Measurements from ENCODE around the gene CTIF.

Gene CTIF

DNA sequence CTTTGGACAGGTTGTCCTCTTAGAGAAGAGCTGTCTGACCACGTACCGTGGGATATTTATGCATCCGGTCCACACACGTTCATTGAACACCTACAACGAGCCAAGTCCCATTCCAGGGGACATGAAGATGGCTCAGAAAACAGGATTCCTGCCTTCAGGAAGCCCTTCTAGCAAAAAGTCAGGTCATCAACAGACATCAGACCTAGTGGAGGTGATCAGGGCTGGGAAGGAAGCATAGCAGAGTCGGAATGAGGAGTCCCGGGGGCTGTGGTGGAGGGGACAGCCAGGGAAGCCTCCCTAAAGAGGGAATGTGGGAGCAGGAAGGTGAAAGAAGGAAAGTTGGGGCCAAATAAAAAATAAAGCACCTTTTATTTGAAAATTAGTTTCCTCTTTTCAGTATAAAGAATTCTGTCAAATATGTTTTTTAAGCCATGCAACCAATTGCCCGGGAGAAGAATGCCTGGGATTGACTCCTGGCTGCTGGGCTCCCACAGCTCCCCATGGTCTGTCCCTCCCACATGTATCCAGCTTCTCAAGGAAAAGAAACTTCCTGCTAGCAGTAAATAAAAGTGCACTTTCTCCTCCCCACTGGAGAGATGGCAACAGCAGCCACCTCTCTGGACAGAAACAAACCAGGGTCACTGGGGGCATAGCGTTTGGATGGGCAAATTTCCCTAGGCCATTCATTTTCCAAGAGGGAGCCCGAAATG is 267.1 kb downstream of the CTIF start:
- Histone ChIP-seq H4K91ac (ENCODE audit: low read length) (no peak overlapping the region), H3K4ac (ENCODE audit: low read depth in 1 of 2, low read length in 2 of 2) (no peak overlapping the region), H3K79me1 (replicated peaks; ENCODE audit: low read length, poor library complexity, severe bottlenecking) (peaks cover 11% of the 10 kb centered on the region), H3K14ac (ENCODE audit: low read length in 2 of 2) (no peak overlapping the region), H2BK12ac (ENCODE audit: low read length in 2 of 2) (no peak overlapping the region), H3K9me3 (ENCODE audit: control insufficient read depth, low read length) (no peaks in the 10 kb centered on the region), H4K8ac (ENCODE audit: low read length) (no peak overlapping the region), H2BK15ac (ENCODE audit: low read depth, poor library complexity, severe bottlenecking) (no peak overlapping the region), H3K4me1 (ENCODE audit: control insufficient read depth, insufficient read depth, low read depth, low read length) (peaks cover 7% of the 10 kb centered on the region), H2AK5ac (ENCODE audit: low read length, severe bottlenecking) (no peak overlapping the region), H3K4me3 (ENCODE audit: insufficient read depth in 1 of 2, low read depth in 1 of 2, low read length in 2 of 2) (no peak overlapping the region), H3K4me2 (ENCODE audit: low read length, poor library complexity, severe bottlenecking) (no peak overlapping the region), H3K36me3 (ENCODE audit: control insufficient read depth in 1 of 2, insufficient read depth in 2 of 2, low read depth in 1 of 2, low read length in 2 of 2) (peaks cover 31 to 44% of the 10 kb centered on the region in 2 experiments), H3K27ac (ENCODE audit: low read length, poor library complexity, severe bottlenecking) (no peak overlapping the region), H3K27me3 (ENCODE audit: control insufficient read depth in 1 of 2, insufficient read depth in 1 of 2, low read length in 2 of 2) (no peaks in the 10 kb centered on the region), H3K23ac (ENCODE audit: low read length in 2 of 2) (no peak overlapping the region), H2BK5ac (ENCODE audit: low read depth, low read length, poor library complexity, severe bottlenecking) (no peak overlapping the region), H2BK120ac (ENCODE audit: low read depth, low read length) (no peak overlapping the region), H3K9ac (ENCODE audit: low read length) (no peak overlapping the region), H2AFZ (ENCODE audit: low read depth, low read length) (no peak overlapping the region), H3K18ac (ENCODE audit: low read depth in 1 of 2, low read length in 2 of 2) (no peak overlapping the region)
- WGBS = 92% methylated on average over 10 of the region's 10 CpGs
- DNase-seq = no peak

DNA sequence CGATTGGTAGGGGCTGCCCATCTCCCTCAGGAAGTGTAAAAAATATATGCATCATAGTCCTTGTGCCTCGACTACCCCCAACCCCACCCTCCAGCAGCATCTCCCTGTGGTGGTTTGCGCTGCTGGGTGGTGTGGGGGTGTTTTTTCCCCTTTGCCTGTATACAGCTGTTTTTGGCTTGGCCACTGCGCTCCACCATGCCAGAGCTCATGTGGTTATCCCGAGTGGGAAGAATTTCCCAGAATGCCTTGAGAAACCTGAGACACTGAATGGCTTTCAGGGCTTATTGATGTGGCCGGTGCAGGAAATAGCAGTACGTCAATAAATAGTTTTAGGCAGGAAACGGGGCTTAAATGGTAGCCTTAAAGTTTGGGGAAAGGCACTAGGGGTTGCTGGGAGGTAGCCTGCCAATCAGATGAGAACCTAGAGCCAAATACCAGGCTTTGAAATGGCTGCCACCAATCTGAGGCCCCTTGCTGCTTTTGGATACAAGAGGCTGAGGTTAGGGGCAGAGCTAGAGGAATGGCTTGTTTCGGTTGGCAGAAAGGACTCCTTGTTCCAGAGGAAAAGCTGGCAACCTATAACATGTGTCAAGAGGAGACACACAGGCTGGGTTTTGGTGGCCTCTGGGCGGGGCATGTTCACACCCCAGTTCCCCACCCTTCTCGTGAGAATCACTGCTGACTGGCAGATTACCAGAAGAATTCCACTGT is 267.9 kb downstream of the CTIF start:
- H4K91ac ChIP-seq (ENCODE audit: low read length) = no peak overlapping the region
- peaks cover 31 to 42% of the 10 kb centered on the region in 2 experiments for H3K36me3 ChIP-seq (ENCODE audit: control insufficient read depth in 1 of 2, insufficient read depth in 2 of 2, low read depth in 1 of 2, low read length in 2 of 2)
- no peak overlapping the region for H3K18ac ChIP-seq (ENCODE audit: low read depth in 1 of 2, low read length in 2 of 2)
- H3K9me3 ChIP-seq (ENCODE audit: control insufficient read depth, low read length) = no peaks in the 10 kb centered on the region
- H2BK5ac ChIP-seq (ENCODE audit: low read depth, low read length, poor library complexity, severe bottlenecking) = no peak overlapping the region
- WGBS = 70% methylated on average over 10 of the region's 11 CpGs
- no peak overlapping the region for H3K4me2 ChIP-seq (ENCODE audit: low read length, poor library complexity, severe bottlenecking)
- no peak overlapping the region for H3K9ac ChIP-seq (ENCODE audit: low read length)
- no peak overlapping the region for H3K4ac ChIP-seq (ENCODE audit: low read depth in 1 of 2, low read length in 2 of 2)
- H2AFZ ChIP-seq (ENCODE audit: low read depth, low read length) = no peak overlapping the region
- H3K27me3 ChIP-seq (ENCODE audit: control insufficient read depth in 1 of 2, insufficient read depth in 1 of 2, low read length in 2 of 2) = no peaks in the 10 kb centered on the region
- H3K14ac ChIP-seq (ENCODE audit: low read length in 2 of 2) = no peak overlapping the region
- H2AK5ac ChIP-seq (ENCODE audit: low read length, severe bottlenecking) = no peak overlapping the region
- no peak overlapping the region for H3K4me3 ChIP-seq (ENCODE audit: insufficient read depth in 1 of 2, low read depth in 1 of 2, low read length in 2 of 2)
- no peak overlapping the region for H4K8ac ChIP-seq (ENCODE audit: low read length)
- no peak for DNase-seq
- H3K27ac ChIP-seq (ENCODE audit: low read length, poor library complexity, severe bottlenecking) = no peak overlapping the region
- no peak overlapping the region for H2BK120ac ChIP-seq (ENCODE audit: low read depth, low read length)
- no peak overlapping the region for H3K23ac ChIP-seq (ENCODE audit: low read length in 2 of 2)
- peak overlapping the region in 1 of 2 experiments; percentile 26 for H2BK12ac ChIP-seq (ENCODE audit: low read length in 2 of 2)
- H3K79me1 ChIP-seq (replicated peaks; ENCODE audit: low read length, poor library complexity, severe bottlenecking) = peaks cover 8% of the 10 kb centered on the region
- no peak overlapping the region for H2BK15ac ChIP-seq (ENCODE audit: low read depth, poor library complexity, severe bottlenecking)
- H3K4me1 ChIP-seq (ENCODE audit: control insufficient read depth, insufficient read depth, low read depth, low read length) = peaks cover 7% of the 10 kb centered on the region

DNA sequence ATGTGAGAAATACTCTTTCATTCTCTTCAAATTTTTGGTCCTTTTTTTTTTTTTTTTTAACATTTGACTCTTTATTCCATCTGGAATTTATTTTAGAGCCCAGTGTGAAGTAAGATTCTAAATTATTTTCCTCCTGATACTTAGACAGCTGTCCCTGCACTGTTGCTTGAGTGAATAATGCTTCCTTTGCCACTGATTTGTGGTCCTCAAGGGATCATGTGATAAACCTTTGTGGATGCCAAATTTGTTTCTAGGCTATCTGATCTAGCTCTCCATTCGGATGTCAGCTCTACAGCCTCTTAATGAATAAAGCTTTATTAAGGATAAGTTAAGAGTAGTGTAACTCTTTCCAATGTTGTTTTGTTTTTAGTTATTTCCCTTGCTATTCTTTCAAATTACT is 269.6 kb downstream of the CTIF start:
- H3K36me3 ChIP-seq (ENCODE audit: control insufficient read depth in 1 of 2, insufficient read depth in 2 of 2, low read depth in 1 of 2, low read length in 2 of 2) = peaks cover 22 to 28% of the 10 kb centered on the region in 2 experiments
- H3K14ac ChIP-seq (ENCODE audit: low read length in 2 of 2) = no peak overlapping the region
- no peak overlapping the region for H3K9ac ChIP-seq (ENCODE audit: low read length)
- no peak overlapping the region for H3K4me3 ChIP-seq (ENCODE audit: insufficient read depth in 1 of 2, low read depth in 1 of 2, low read length in 2 of 2)
- H3K4ac ChIP-seq (ENCODE audit: low read depth in 1 of 2, low read length in 2 of 2) = no peak overlapping the region
- peaks cover 9% of the 10 kb centered on the region for H3K79me1 ChIP-seq (replicated peaks; ENCODE audit: low read length, poor library complexity, severe bottlenecking)
- no peak overlapping the region for H2BK12ac ChIP-seq (ENCODE audit: low read length in 2 of 2)
- no peak overlapping the region for H4K91ac ChIP-seq (ENCODE audit: low read length)
- no CpG with 5 or more reads among the region's 1 CpG for WGBS
- no peak overlapping the region for H2BK15ac ChIP-seq (ENCODE audit: low read depth, poor library complexity, severe bottlenecking)
- H3K4me1 ChIP-seq (ENCODE audit: control insufficient read depth, insufficient read depth, low read depth, low read length) = peaks cover 4% of the 10 kb centered on the region
- no peaks in the 10 kb centered on the region for H3K9me3 ChIP-seq (ENCODE audit: control insufficient read depth, low read length)
- H3K27me3 ChIP-seq (ENCODE audit: control insufficient read depth in 1 of 2, insufficient read depth in 1 of 2, low read length in 2 of 2) = no peaks in the 10 kb centered on the region
- H2BK120ac ChIP-seq (ENCODE audit: low read depth, low read length) = no peak overlapping the region
- H3K18ac ChIP-seq (ENCODE audit: low read depth in 1 of 2, low read length in 2 of 2) = no peak overlapping the region
- H3K4me2 ChIP-seq (ENCODE audit: low read length, poor library complexity, severe bottlenecking) = no peak overlapping the region
- no peak overlapping the region for H3K27ac ChIP-seq (ENCODE audit: low read length, poor library complexity, severe bottlenecking)
- H4K8ac ChIP-seq (ENCODE audit: low read length) = no peak overlapping the region
- DNase-seq = no peak
- H2AFZ ChIP-seq (ENCODE audit: low read depth, low read length) = no peak overlapping the region
- no peak overlapping the region for H3K23ac ChIP-seq (ENCODE audit: low read length in 2 of 2)
- no peak overlapping the region for H2AK5ac ChIP-seq (ENCODE audit: low read length, severe bottlenecking)
- H2BK5ac ChIP-seq (ENCODE audit: low read depth, low read length, poor library complexity, severe bottlenecking) = no peak overlapping the region

DNA sequence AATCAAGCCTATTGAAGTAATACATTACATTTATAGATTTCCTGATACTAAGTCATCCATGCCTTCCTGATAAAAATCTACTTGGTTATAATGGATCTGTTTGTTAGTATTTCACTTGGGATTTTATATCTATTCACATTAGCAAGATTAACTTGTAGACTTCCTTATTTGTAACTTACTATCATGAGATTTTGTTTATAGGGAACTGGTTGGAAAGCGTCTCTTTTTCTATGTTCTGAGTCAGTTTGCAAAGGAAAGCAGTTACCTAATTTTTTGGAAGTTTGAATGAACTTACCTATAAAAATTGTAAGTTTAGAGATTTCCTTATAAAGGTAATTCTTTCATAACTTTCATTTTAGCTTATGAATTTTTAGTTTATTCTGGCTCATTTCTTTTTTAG is 270.5 kb downstream of the CTIF start:
- H3K4me1 ChIP-seq (ENCODE audit: control insufficient read depth, insufficient read depth, low read depth, low read length) = peaks cover 4% of the 10 kb centered on the region
- no peak overlapping the region for H3K27ac ChIP-seq (ENCODE audit: low read length, poor library complexity, severe bottlenecking)
- no peak overlapping the region for H3K9ac ChIP-seq (ENCODE audit: low read length)
- no peak overlapping the region for H2AFZ ChIP-seq (ENCODE audit: low read depth, low read length)
- H3K14ac ChIP-seq (ENCODE audit: low read length in 2 of 2) = no peak overlapping the region
- peaks cover 14% of the 10 kb centered on the region for H3K79me1 ChIP-seq (replicated peaks; ENCODE audit: low read length, poor library complexity, severe bottlenecking)
- H2BK120ac ChIP-seq (ENCODE audit: low read depth, low read length) = no peak overlapping the region
- H3K27me3 ChIP-seq (ENCODE audit: control insufficient read depth in 1 of 2, insufficient read depth in 1 of 2, low read length in 2 of 2) = no peaks in the 10 kb centered on the region
- H2BK15ac ChIP-seq (ENCODE audit: low read depth, poor library complexity, severe bottlenecking) = no peak overlapping the region
- no peaks in the 10 kb centered on the region for H3K9me3 ChIP-seq (ENCODE audit: control insufficient read depth, low read length)
- H2AK5ac ChIP-seq (ENCODE audit: low read length, severe bottlenecking) = no peak overlapping the region
- no peak overlapping the region for H4K91ac ChIP-seq (ENCODE audit: low read length)
- H3K4me3 ChIP-seq (ENCODE audit: insufficient read depth in 1 of 2, low read depth in 1 of 2, low read length in 2 of 2) = no peak overlapping the region
- no peak for DNase-seq
- H4K8ac ChIP-seq (ENCODE audit: low read length) = no peak overlapping the region
- H2BK12ac ChIP-seq (ENCODE audit: low read length in 2 of 2) = no peak overlapping the region
- no peak overlapping the region for H3K4ac ChIP-seq (ENCODE audit: low read depth in 1 of 2, low read length in 2 of 2)
- peaks cover 13 to 23% of the 10 kb centered on the region in 2 experiments for H3K36me3 ChIP-seq (ENCODE audit: control insufficient read depth in 1 of 2, insufficient read depth in 2 of 2, low read depth in 1 of 2, low read length in 2 of 2)
- no peak overlapping the region for H3K23ac ChIP-seq (ENCODE audit: low read length in 2 of 2)
- no CpG with 5 or more reads among the region's 1 CpG for WGBS
- H3K4me2 ChIP-seq (ENCODE audit: low read length, poor library complexity, severe bottlenecking) = no peak overlapping the region
- H3K18ac ChIP-seq (ENCODE audit: low read depth in 1 of 2, low read length in 2 of 2) = no peak overlapping the region
- no peak overlapping the region for H2BK5ac ChIP-seq (ENCODE audit: low read depth, low read length, poor library complexity, severe bottlenecking)

All from mesenchymal stem cell (in vitro differentiated cells and primary cell).